SK-N-SH treated with all-trans-retinoic acid at 6 μM for 48 hours (cell line): ENCODE data around the gene TM9SF3.
A peak's percentile ranks its signal among the peaks of the same experiment; 100 is the strongest.

ENCODE experiments used
- ATAC-seq: fragments of 200-7000 bp; cut with Tn5 transposase; 3 replicates; pipeline ENCODE4 v1.9.1; 2020; ENCODE audit warnings: mild to moderate bottlenecking, moderate library complexity
- ARNTL ChIP-seq: fragments of 450-650 bp; formaldehyde crosslinking; IDR thresholded peaks from 2 replicates; pipeline ENCODE4 v1.5.0; 2020; ENCODE audit warnings: low read depth, mild to moderate bottlenecking, moderate library complexity, borderline replicate concordance
- BACH2 ChIP-seq: fragments of 250-450 bp; sonication (Bioruptor Pico); IDR thresholded peaks from 2 replicates; pipeline ENCODE4 v1.9.0; 2021; ENCODE audit warnings: mild to moderate bottlenecking, borderline replicate concordance
- CREB5 ChIP-seq: fragments of 250-450 bp; sonication (Bioruptor Pico); IDR thresholded peaks from 2 replicates; pipeline ENCODE4 v1.5.1; 2020; ENCODE audit warnings: low read depth, mild to moderate bottlenecking, moderate library complexity
- CSDC2 ChIP-seq: fragments of 250-450 bp; sonication (Bioruptor Pico); IDR thresholded peaks from 2 replicates; pipeline ENCODE4 v1.5.0; 2020; ENCODE audit warnings: mild to moderate bottlenecking, moderate library complexity
- ESRRG ChIP-seq: fragments of 250-450 bp; sonication (Bioruptor Pico); IDR thresholded peaks from 2 replicates; pipeline ENCODE4 v1.6.1; 2021; ENCODE audit warnings: mild to moderate bottlenecking
- ISL1 ChIP-seq: fragments of 250-450 bp; sonication (Bioruptor Pico); IDR thresholded peaks from 2 replicates; pipeline ENCODE4 v2.1.2; 2022; ENCODE audit warnings: mild to moderate bottlenecking, moderate library complexity
- OSR1 ChIP-seq: fragments of 250-450 bp; sonication (Bioruptor Pico); IDR thresholded peaks from 2 replicates; pipeline ENCODE4 v1.8.0; 2022; ENCODE audit warnings: moderate library complexity, mild to moderate bottlenecking, inconsistent platforms
- POU6F1 ChIP-seq: fragments of 250-450 bp; sonication (Bioruptor Pico); IDR thresholded peaks from 2 replicates; pipeline ENCODE4 v1.8.0; 2021; ENCODE audit warnings: low read depth, mild to moderate bottlenecking, moderate library complexity, borderline replicate concordance
- PPARA ChIP-seq: fragments of 250-450 bp; sonication (Bioruptor Pico); IDR thresholded peaks from 2 replicates; pipeline ENCODE4 v1.5.0; 2020; ENCODE audit warnings: mild to moderate bottlenecking, borderline replicate concordance
- RARB ChIP-seq: fragments of 250-450 bp; sonication (Bioruptor Pico); IDR thresholded peaks from 2 replicates; pipeline ENCODE4 v1.8.0; 2021; ENCODE audit warnings: mild to moderate bottlenecking, moderate library complexity
- SNAI2 ChIP-seq: fragments of 250-450 bp; sonication (Bioruptor Pico); IDR thresholded peaks from 2 replicates; pipeline ENCODE4 v1.5.0; 2020; ENCODE audit warnings: mild to moderate bottlenecking, moderate library complexity
- TCF4 ChIP-seq: fragments of 250-450 bp; sonication (Bioruptor Pico); IDR thresholded peaks from 2 replicates; pipeline ENCODE4 v1.8.0; 2021; ENCODE audit warnings: mild to moderate bottlenecking, moderate library complexity, borderline replicate concordance
- TOX ChIP-seq: fragments of 250-450 bp; sonication (Bioruptor Pico); IDR thresholded peaks from 2 replicates; pipeline ENCODE4 v1.8.0; 2021; ENCODE audit warnings: mild to moderate bottlenecking, moderate library complexity, borderline replicate concordance
- TSHZ2 ChIP-seq: fragments of 250-450 bp; sonication (Bioruptor Pico); IDR thresholded peaks from 2 replicates; pipeline ENCODE4 v1.5.0; 2020; ENCODE audit warnings: mild to moderate bottlenecking, moderate library complexity
- ZC3H10 ChIP-seq: fragments of 250-450 bp; sonication (Bioruptor Pico); IDR thresholded peaks from 2 replicates; pipeline ENCODE4 v1.5.1; 2021; ENCODE audit warnings: mild to moderate bottlenecking, moderate library complexity
- ZFP30 ChIP-seq: fragments of 450-650 bp; formaldehyde crosslinking; IDR thresholded peaks from 2 replicates; pipeline ENCODE4 v1.5.0; 2022; ENCODE audit warnings: mild to moderate bottlenecking, moderate library complexity
- ZNF565 ChIP-seq: fragments of 450-650 bp; formaldehyde crosslinking; conservative IDR thresholded peaks from 2 replicates; pipeline ENCODE4 v1.5.0; 2020; ENCODE audit warnings: low read depth, mild to moderate bottlenecking, moderate library complexity
- ZNF70 ChIP-seq: fragments of 450-650 bp; formaldehyde crosslinking; IDR thresholded peaks from 2 replicates; pipeline ENCODE4 v1.5.0; 2020; ENCODE audit warnings: mild to moderate bottlenecking, moderate library complexity
- ZNF8 ChIP-seq: fragments of 450-650 bp; formaldehyde crosslinking; IDR thresholded peaks from 2 replicates; pipeline ENCODE4 v1.5.0; 2020; ENCODE audit warnings: mild to moderate bottlenecking, moderate library complexity
- TF ChIP-seq, protein P1 (sequence below): fragments of 250-450 bp; sonication (Bioruptor Pico); IDR thresholded peaks from 2 replicates; pipeline ENCODE4 v1.5.1; 2021; ENCODE audit warnings: mild to moderate bottlenecking, moderate library complexity
- TF ChIP-seq, protein P2 (sequence below): fragments of 250-450 bp; sonication (Bioruptor Pico); IDR thresholded peaks from 2 replicates; pipeline ENCODE4 v1.8.0; 2020; ENCODE audit warnings: mild to moderate bottlenecking, moderate library complexity, borderline replicate concordance

TM9SF3 gene

GRCh38 chr10:96529634-96530279 lies 57.1 kb downstream of the TM9SF3 start:
- ATAC-seq: peak; percentile 20; the same call in 2 of the 3 replicates
- TF ChIP-seq ESRRG (CRISPR knock-in tag) (no peak), ISL1 (CRISPR knock-in tag) (peak; percentile 91), RARB (CRISPR knock-in tag) (no peak), ZNF70 (CRISPR knock-in tag) (no peak), TOX (no peak), OSR1 (no peak), SNAI2 (CRISPR knock-in tag) (0 out of 2 replicates have a peak, but pooled peaks have one; percentile 53), CREB5 (CRISPR knock-in tag) (peak; percentile 12; the same call in 1 of the 2 replicates), ZNF8 (CRISPR knock-in tag) (no peak), PPARA (CRISPR knock-in tag) (no peak), TCF4 (CRISPR knock-in tag) (peak; percentile 58; the same call in 1 of the 2 replicates), TSHZ2 (0 out of 2 replicates have a peak, but pooled peaks have one; percentile 18)
- TF ChIP-seq, protein P1, sequence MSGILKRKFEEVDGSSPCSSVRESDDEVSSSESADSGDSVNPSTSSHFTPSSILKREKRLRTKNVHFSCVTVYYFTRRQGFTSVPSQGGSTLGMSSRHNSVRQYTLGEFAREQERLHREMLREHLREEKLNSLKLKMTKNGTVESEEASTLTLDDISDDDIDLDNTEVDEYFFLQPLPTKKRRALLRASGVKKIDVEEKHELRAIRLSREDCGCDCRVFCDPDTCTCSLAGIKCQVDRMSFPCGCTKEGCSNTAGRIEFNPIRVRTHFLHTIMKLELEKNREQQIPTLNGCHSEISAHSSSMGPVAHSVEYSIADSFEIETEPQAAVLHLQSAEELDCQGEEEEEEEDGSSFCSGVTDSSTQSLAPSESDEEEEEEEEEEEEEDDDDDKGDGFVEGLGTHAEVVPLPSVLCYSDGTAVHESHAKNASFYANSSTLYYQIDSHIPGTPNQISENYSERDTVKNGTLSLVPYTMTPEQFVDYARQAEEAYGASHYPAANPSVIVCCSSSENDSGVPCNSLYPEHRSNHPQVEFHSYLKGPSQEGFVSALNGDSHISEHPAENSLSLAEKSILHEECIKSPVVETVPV: no peak
- TF ChIP-seq, protein P2, sequence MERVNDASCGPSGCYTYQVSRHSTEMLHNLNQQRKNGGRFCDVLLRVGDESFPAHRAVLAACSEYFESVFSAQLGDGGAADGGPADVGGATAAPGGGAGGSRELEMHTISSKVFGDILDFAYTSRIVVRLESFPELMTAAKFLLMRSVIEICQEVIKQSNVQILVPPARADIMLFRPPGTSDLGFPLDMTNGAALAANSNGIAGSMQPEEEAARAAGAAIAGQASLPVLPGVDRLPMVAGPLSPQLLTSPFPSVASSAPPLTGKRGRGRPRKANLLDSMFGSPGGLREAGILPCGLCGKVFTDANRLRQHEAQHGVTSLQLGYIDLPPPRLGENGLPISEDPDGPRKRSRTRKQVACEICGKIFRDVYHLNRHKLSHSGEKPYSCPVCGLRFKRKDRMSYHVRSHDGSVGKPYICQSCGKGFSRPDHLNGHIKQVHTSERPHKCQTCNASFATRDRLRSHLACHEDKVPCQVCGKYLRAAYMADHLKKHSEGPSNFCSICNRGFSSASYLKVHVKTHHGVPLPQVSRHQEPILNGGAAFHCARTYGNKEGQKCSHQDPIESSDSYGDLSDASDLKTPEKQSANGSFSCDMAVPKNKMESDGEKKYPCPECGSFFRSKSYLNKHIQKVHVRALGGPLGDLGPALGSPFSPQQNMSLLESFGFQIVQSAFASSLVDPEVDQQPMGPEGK (CRISPR knock-in tag): no peak

- TF ChIP-seq ZNF565: no peak
- TF ChIP-seq ESRRG (CRISPR knock-in tag): no peak
- no peak for TF ChIP-seq ZC3H10 (CRISPR knock-in tag)
- no peak for TF ChIP-seq SNAI2 (CRISPR knock-in tag)
- ATAC-seq: no peak
These were observed 62.1 kb downstream of the TM9SF3 start for GRCh38 chr10:96524741-96525140.

GRCh38 chr10:96517284-96517683 lies 69.5 kb downstream of the TM9SF3 start:
- ATAC-seq: no peak
- no peak for TF ChIP-seq TSHZ2
- TF ChIP-seq TOX: no peak
- TF ChIP-seq CREB5 (CRISPR knock-in tag): no peak
- TF ChIP-seq ZNF565: no peak
- no peak for TF ChIP-seq RARB (CRISPR knock-in tag)
- TF ChIP-seq, protein P1: no peak
- no peak for TF ChIP-seq CSDC2 (CRISPR knock-in tag)
- TF ChIP-seq PPARA (CRISPR knock-in tag): no peak
- no peak for TF ChIP-seq ARNTL (CRISPR knock-in tag)
- TF ChIP-seq OSR1: no peak
- no peak for TF ChIP-seq ZFP30
- no peak for TF ChIP-seq TCF4 (CRISPR knock-in tag)
- TF ChIP-seq ZNF70 (CRISPR knock-in tag): no peak
- TF ChIP-seq BACH2 (CRISPR knock-in tag): no peak
- TF ChIP-seq ESRRG (CRISPR knock-in tag): no peak
- no peak for TF ChIP-seq POU6F1
- no peak for TF ChIP-seq ZNF8 (CRISPR knock-in tag)
